22Rv1 (cell line): ENCODE data around the gene SMYD3.

ENCODE experiments used
- CTCF ChIP-seq: fragments of 450-650 bp; IDR thresholded peaks from 2 replicates; pipeline ENCODE4 v1.5.1; 2017; ENCODE audit warnings: mild to moderate bottlenecking
- ZFX ChIP-seq: fragments of 450-650 bp; IDR thresholded peaks from 2 replicates; pipeline ENCODE4 v1.6.1; 2017; ENCODE audit warnings: antibody characterized with exemption, borderline replicate concordance

GRCh38 chr1:245898581-245898980 lies 608.5 kb downstream of the SMYD3 start:
- TF ChIP-seq CTCF = no peak
- TF ChIP-seq ZFX = no peak
